ENCODE measurements around the gene GKAP1. TPM values are rescaled to one million over a fixed set of nuclear protein-coding genes. Genes with fewer than 3 reads are reported as not detected.

The GKAP1 gene
- polyA plus RNA-seq, 2 of the 4 experiments (the other 2 are of a cell fraction): 6.5 to 16.1 TPM

GRCh38 chr9:83772860-83773259 lies 44.7 kb downstream of the GKAP1 start:
- Histone ChIP-seq H3K4me3 (no peak overlapping the region), H3K4me2 (no peak overlapping the region), H3K9me3 (no peaks in the 10 kb centered on the region), H3K27ac (no peak overlapping the region), H3K4me1 (no peaks in the 10 kb centered on the region)
- FAIRE-seq: no peak
- TF ChIP-seq MAZ (IDR thresholded peaks at IDR 0.05; ENCODE audit: borderline replicate concordance, low read depth, low read length): no peak
- TF ChIP-seq RCOR1 (IDR thresholded peaks at IDR 0.05; ENCODE audit: low read depth, low read length): no peak
- TF ChIP-seq HOXB5 (CRISPR knock-in tag; IDR thresholded peaks at IDR 0.05): no peak
- TF ChIP-seq CBX8 (IDR thresholded peaks at IDR 0.05): no peak
- CTCF ChIA-PET: no interaction called here
- DNase-seq (ENCODE audit: low read depth in 1 of 2, low spot score in 1 of 2): no peak
- ATAC-seq: no peak
- 92% methylated on average over 6 of the region's 6 CpGs for WGBS (ENCODE audit: missing lambda C conversion rate)
- POLR2A ChIA-PET: no interaction called here

- Histone ChIP-seq H3K4me1 (no peaks in the 10 kb centered on the region), H3K4me2 (no peak overlapping the region), H3K27ac (no peak overlapping the region), H3K9me3 (no peaks in the 10 kb centered on the region), H3K4me3 (no peak overlapping the region)
- FAIRE-seq (no peak), DNase-seq (ENCODE audit: low read depth in 1 of 2, low spot score in 1 of 2) (no peak), ATAC-seq (no peak)
- WGBS (ENCODE audit: missing lambda C conversion rate): 97% methylated on average over 5 of the region's 5 CpGs
- ChIA-PET POLR2A (no interaction called here), CTCF (no interaction called here)
- no peak for TF ChIP-seq RFX5 (IDR thresholded peaks at IDR 0.05)
Observed at GRCh38 chr9:83765376-83765775, 52.2 kb downstream of the GKAP1 start.

- POLR2A ChIA-PET: no interaction called here
- no peak for ATAC-seq
- Histone ChIP-seq H3K4me3 (no peak overlapping the region), H3K4me1 (no peaks in the 10 kb centered on the region), H3K9me3 (no peaks in the 10 kb centered on the region), H3K4me2 (no peak overlapping the region), H3K27ac (no peak overlapping the region)
- no peak for DNase-seq (ENCODE audit: low read depth in 1 of 2, low spot score in 1 of 2)
- FAIRE-seq: no peak
- CTCF ChIA-PET: no interaction called here
- no peak for TF ChIP-seq MYC (IDR thresholded peaks at IDR 0.05; ENCODE audit: borderline replicate concordance, low read length)
Observed at GRCh38 chr9:83754383-83754977, 63.1 kb downstream of the GKAP1 start.

- H3K27ac ChIP-seq: no peak overlapping the region
- 85% methylated on average over 3 of the region's 3 CpGs for WGBS (ENCODE audit: missing lambda C conversion rate)
- DNase-seq (ENCODE audit: low read depth in 1 of 2, low spot score in 1 of 2) (no peak), FAIRE-seq (no peak), ATAC-seq (no peak)
- ChIA-PET CTCF (interaction anchor here (1.3 kb wide), 1 partner anchor 10 kb away, joined by 4 read pairs; no protein-coding TSS in a partner anchor), POLR2A (no interaction called here)
- H3K9me3 ChIP-seq: no peaks in the 10 kb centered on the region
- H3K4me3 ChIP-seq: no peak overlapping the region
- H3K4me2 ChIP-seq: no peak overlapping the region
- no peak for TF ChIP-seq CEBPB (IDR thresholded peaks at IDR 0.05)
- TF ChIP-seq MAFK (IDR thresholded peaks at IDR 0.05; ENCODE audit: partially characterized antibody): no peak
- no peak for TF ChIP-seq USF2 (IDR thresholded peaks at IDR 0.05)
- TF ChIP-seq BHLHE40 (IDR thresholded peaks at IDR 0.05; ENCODE audit: low read depth, low read length): no peak
- no peak for TF ChIP-seq EP300 (IDR thresholded peaks at IDR 0.05)
- TF ChIP-seq FOXS1 (CRISPR knock-in tag; IDR thresholded peaks at IDR 0.05): no peak
- no peak for TF ChIP-seq HOXB5 (CRISPR knock-in tag; IDR thresholded peaks at IDR 0.05)
- TF ChIP-seq EHF (CRISPR knock-in tag; IDR thresholded peaks at IDR 0.05): no peak
- TF ChIP-seq ELK1 (IDR thresholded peaks at IDR 0.05; ENCODE audit: low read depth, low read length): no peak
- TF ChIP-seq RCOR1 (IDR thresholded peaks at IDR 0.05; ENCODE audit: low read depth, low read length): no peak
- no peak for TF ChIP-seq MAZ (IDR thresholded peaks at IDR 0.05; ENCODE audit: borderline replicate concordance, low read depth, low read length)
- no peak for TF ChIP-seq CHD4 (IDR thresholded peaks at IDR 0.05; ENCODE audit: borderline replicate concordance)
- no peak for TF ChIP-seq CHD2 (IDR thresholded peaks at IDR 0.05; ENCODE audit: low read length, partially characterized antibody)
- no peak for TF ChIP-seq HES2 (IDR thresholded peaks at IDR 0.05)
- no peak for TF ChIP-seq PHF8 (IDR thresholded peaks at IDR 0.05; ENCODE audit: borderline replicate concordance, low read depth)
- TF ChIP-seq POLR2A (IDR thresholded peaks at IDR 0.05; ENCODE audit: low read length): no peak
- no peak for TF ChIP-seq EHMT2 (IDR thresholded peaks at IDR 0.05; ENCODE audit: low read depth)
- TF ChIP-seq ZFP36 (IDR thresholded peaks at IDR 0.05; ENCODE audit: borderline replicate concordance, partially characterized antibody): no peak
- no peaks in the 10 kb centered on the region for H3K4me1 ChIP-seq
Observed at GRCh38 chr9:83749706-83750105, 67.9 kb downstream of the GKAP1 start.

Measured in A549 (cell line).